NCI-H446 (cell line): ENCODE data around the gene MET.
A peak's percentile ranks its signal among the peaks of the same experiment; 100 is the strongest.

ENCODE experiments used
- DNase-seq, 2 experiments: peaks; one replicate each; lab custom pipeline; 2025; lab: John Stamatoyannopoulos, UW

Gene MET

DNA sequence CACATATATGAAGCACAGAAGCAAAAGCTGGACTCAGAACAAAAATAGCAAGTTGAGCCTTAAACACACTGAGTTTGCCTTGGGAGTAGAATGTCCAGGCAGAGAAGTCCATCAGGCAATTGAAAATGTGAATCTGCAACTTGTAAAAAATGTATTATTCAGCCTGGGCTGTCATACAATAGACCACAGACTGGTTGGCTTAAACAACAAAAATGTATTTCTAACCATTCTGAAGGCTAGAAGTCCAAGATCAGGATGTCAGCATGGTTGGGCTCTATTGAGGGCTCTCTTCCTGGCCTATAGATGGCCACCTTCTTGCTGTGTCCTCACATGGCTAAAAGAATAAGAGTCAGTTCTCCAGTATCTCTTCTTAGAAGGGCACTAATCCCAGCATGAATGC is 113.8 kb downstream of the MET start:
- DNase-seq: no peak

DNA sequence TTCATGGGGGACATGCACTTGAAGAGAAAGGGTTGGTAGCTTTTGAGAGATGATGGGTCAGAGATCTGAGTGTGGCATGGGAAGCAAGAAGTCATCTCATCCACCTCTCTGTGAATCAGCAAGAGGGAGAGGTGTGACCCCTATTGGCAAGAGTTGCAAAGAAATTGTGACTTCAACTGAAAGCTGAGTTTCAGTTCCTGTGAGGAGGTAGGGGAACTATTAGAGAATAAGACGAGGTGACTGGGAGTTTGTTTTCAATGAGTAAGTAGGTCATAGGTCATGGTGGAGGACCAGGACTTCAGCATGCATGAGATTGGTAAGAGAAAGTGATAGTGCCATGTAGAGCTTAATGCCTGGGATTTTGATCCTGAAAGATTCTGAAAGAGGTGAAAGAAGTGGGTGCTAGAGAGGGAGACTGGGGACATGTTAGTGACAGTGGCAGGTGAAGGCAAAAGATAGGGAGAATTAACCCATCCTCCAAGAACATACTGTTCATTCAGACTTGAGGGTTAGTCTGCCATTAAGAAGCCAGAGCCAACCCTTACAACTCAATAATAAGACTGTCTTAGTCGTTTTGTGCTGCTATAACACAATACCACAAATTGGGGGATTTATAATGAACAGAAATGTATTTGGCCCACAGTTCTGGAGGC is 114.9 kb downstream of the MET start:
- DNase-seq: no peak

GRCh38 chr7:116787881-116788280 is 115.9 kb downstream of the MET start:
- no peak for DNase-seq

DNA sequence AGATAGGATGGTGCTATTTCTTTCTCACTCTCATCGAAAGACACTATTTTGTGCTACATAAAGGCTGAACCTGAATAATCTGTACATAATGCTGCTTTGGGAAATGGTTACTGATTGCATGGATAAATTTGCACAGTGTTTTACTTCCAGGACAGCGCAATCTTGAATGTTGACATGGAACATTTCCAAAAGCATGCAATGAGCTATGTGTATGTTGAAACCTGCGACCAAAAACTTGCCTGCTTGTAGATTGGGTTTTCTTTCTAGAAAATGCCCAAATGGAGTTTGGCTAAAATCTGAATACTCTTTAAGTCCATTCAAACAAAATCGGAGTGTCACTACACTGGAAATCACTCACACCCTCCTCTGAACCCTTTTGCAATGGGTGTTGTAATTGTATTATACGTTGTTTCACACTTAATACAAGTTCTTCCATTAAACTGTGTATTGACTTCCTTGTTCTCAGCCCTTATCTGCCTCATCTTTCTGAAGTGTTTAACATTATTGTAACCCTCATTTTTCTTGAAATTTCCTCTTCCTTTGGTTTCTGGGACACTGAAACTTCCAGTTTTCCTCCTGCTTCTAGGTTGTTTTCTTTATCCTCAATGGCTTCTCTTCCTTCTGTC is 116.7 kb downstream of the MET start:
- DNase-seq: no peak

- no peak for DNase-seq
Measured at GRCh38 chr7:116790025-116790424, 118.0 kb downstream of the MET start.

- DNase-seq: no peak
Measured at GRCh38 chr7:116792813-116793212, 120.8 kb downstream of the MET start.

DNA sequence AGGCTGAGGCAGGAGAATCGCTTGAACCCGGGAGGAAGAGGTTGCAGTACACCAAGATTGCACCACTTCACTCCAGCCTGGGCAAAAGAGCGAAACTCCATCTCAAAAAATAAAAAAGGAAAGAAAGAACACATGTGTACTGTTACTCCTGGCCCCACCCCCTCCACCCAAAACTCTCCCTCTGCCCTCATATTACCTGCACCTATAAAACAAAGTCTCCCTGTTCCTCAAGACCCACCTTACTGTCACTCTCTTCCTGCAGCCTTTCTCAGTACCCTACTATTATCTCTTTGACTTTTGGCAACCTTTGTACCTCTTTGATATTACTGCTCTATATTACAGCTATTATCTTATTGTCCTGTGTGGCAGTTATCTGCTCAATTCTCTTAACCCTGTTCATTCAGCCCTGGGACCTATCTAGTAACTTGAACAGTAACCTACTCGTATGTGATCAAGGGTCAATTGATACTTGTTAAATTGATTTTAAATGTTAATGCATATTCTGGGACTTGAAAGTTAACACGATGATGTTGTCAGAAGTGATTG is 121.9 kb downstream of the MET start:
- DNase-seq: no peak

DNA sequence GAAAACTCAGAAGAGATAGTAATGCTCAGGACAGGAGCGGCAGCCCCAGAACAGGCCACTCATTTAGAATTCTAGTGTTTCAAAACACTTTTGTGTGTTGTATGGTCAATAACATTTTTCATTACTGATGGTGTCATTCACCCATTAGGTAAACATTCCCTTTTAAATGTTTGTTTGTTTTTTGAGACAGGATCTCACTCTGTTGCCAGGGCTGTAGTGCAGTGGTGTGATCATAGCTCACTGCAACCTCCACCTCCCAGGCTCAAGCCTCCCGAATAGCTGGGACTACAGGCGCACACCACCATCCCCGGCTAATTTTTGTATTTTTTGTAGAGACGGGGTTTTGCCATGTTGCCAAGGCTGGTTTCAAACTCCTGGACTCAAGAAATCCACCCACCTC is 124.5 kb downstream of the MET start:
- DNase-seq: no peak

- no peak for DNase-seq
Measured at GRCh38 chr7:116797612-116798011, 125.6 kb downstream of the MET start.

- no peak for DNase-seq
Measured at GRCh38 chr7:116798232-116798631, 126.2 kb downstream of the MET start.

GRCh38 chr7:116799916-116800315 is 127.9 kb downstream of the MET start:
- DNase-seq: no peak

- DNase-seq: no peak
Measured at GRCh38 chr7:116800594-116800993, 128.6 kb downstream of the MET start.

DNA sequence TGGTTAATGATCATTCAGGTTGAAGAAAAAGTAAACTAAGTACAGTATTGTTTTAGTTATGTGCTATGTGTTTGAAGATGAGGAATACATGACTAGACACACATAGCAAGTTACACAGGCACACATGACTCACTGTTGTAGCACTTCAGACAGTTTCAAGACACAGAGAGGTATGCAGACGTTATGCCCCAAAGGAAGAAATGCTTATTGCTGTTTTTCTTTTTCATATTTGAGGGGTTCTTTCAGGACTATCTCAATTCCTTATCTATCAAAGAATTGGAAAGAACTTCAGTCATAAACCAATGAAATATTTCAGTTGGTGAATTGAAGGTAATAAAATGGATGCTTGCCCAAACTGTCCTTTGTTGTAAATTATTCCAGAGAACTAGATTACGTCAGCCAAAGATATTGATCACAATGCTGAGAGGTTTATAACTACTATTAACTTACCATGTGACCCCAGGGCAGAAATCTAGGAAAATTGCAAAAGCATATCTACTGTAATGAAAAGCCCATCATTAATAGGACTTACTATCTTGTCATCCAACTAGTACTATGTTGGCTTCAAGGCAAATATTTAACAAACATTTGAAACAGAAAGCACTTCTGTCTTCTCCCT is 129.2 kb downstream of the MET start:
- DNase-seq: no peak

DNA sequence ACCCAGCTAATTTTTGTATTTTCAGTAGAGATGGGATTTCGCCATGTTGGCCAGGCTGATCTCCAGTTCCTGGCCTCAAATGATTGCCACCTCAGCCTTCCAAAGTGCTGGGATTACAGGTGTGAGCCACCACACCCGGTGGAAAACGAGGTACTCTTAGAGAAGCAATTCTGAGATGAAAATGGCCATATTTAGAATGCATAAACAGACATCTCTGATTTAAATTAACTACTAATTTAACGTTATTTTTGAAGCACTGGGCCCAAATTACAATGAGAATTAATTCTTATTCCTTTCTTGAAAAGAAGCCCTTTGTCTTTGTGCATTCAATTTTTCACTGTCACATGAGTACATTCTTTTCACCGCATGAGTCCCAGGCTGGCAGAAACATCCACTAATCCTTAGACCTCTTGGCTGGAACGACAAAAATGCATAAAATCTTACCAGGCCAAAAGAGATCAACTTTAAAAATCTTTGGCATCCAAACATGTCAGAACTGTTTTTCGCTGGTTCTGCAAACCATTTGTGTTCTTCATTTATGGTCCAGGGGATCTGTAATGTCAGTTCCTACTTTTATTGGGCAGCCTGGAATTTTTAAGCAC is 130.2 kb downstream of the MET start:
- no peak for DNase-seq

DNA sequence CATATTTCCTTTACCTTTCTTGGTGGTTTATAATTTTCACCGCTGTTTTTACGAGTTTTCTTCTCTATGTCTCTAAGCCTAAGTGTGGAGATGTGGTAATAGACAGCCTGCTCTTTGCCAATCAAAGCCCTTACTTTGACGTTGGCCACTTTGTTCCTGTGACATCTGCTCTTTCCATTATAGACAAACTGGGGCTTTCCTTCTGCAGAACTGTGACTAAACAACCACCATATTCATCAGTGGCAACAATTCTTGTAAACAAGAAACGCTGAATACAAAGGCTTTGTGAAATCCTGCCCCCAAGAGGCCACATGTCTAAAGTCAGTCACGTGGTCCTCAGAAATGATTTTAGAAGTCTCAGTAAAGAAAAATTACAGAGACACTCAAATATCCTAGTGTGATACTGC is 130.8 kb downstream of the MET start:
- DNase-seq: peak; percentile 9 to 29

GRCh38 chr7:116804471-116804870 is 132.5 kb downstream of the MET start:
- DNase-seq: no peak

GRCh38 chr7:116805100-116805544 is 133.1 kb downstream of the MET start:
- peak in 1 of 2 experiments; percentile 16 for DNase-seq

GRCh38 chr7:116806046-116806944 is 134.3 kb downstream of the MET start:
- DNase-seq: no peak

DNA sequence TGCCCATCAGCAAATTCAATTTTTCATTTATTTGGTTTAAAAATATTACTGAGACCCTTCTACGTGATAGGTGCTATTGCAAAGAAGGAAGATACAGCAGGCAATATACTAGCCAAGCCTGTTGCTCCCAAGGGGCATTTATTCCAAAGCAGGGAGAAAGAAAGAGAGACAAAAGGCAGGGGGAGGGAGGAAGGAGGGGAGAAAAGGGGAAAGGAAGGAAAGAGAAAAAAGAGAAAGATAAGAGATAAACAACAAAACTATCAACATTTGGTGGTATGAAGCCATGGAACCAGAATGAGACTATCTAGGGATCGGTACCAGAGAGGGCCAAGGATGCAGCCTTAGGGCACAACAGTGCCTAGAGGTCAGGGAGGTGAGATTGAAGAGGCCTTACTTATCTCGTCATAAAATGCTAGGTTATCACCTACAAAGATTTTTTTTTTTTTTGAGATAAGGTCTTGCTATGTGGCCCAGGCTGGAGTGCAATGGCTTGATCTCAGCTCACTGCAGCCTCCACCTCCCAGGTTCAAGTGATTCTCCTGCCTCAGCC is 135.1 kb downstream of the MET start:
- no peak for DNase-seq

DNA sequence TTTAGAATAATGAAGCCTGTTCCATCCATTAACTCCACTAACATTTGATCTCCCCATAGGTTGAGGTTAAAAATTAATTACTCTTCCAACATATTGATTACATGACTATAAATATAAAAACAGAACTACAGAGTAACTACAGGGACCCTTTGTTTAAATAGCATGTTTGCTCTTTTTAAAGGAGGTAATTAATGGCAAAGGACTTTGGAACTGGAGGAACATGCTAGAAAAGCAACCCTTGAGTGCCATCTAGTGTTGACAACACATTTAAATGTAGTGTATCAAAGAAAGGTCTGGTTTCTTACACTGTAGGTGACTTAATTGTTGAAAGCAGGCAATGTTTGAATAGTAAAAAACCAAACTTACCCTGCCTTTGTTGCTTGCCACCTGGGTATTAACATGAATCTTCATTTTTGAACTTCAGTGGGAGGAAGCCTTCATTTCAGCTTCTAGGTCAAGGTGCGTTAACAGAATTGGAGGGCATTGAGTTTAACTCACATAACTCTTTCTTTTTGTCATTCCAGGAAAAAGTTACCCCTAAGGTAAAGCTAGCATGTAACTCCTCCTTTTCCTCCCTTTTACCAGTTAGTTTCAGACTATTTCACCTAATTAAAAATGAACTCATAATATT is 137.8 kb downstream of the MET start:
- peak; percentile 3 to 41 for DNase-seq
